Mesenchymal stem cell (in vitro differentiated cells and primary cell): Measurements from ENCODE around the gene NFASC.

ENCODE experiments used
- DNase-seq: peaks from one replicate; pipeline ENCODE4 v3.0.0-alpha.2; 2013
- H2AFZ ChIP-seq: one replicate; pipeline ENCODE4 v1.6.1; 2013; ENCODE audit warnings: low read depth, mild to moderate bottlenecking, control low read depth, inconsistent platforms, low read length, moderate library complexity
- H2AK5ac ChIP-seq: 2 replicates; pipeline ENCODE4 v1.6.1; 2013; ENCODE audit warnings: low read length, moderate library complexity, mild to moderate bottlenecking, inconsistent platforms; ENCODE audit not compliant: severe bottlenecking
- H2BK120ac ChIP-seq: one replicate; pipeline ENCODE4 v1.6.1; 2013; ENCODE audit warnings: low read depth, mild to moderate bottlenecking, inconsistent platforms, low read length, moderate library complexity
- H2BK12ac ChIP-seq, 2 experiments: one replicate each; pipeline ENCODE4 v1.6.1; 2013; ENCODE audit warnings: inconsistent platforms in 2 of 2, low read length in 2 of 2, mild to moderate bottlenecking in 2 of 2, moderate library complexity in 2 of 2, control low read depth in 1 of 2
- H2BK15ac ChIP-seq: one replicate; pipeline ENCODE4 v1.6.1; 2013; ENCODE audit warnings: mild to moderate bottlenecking, low read depth, inconsistent platforms; ENCODE audit not compliant: poor library complexity, severe bottlenecking
- H2BK5ac ChIP-seq: 2 replicates; pipeline ENCODE4 v1.6.1; 2013; ENCODE audit warnings: low read depth, mild to moderate bottlenecking, low read length, control low read depth, inconsistent platforms; ENCODE audit not compliant: poor library complexity, severe bottlenecking
- H3K14ac ChIP-seq, 2 experiments: one replicate each; pipeline ENCODE4 v1.6.1; 2013; ENCODE audit warnings: inconsistent platforms in 2 of 2, low read length in 2 of 2, control low read depth in 1 of 2, mild to moderate bottlenecking in 1 of 2, moderate library complexity in 1 of 2
- H3K18ac ChIP-seq, 2 experiments: one replicate each; pipeline ENCODE4 v1.6.1; 2013; ENCODE audit warnings: inconsistent platforms in 2 of 2, low read length in 2 of 2, control low read depth in 1 of 2, low read depth in 1 of 2, mild to moderate bottlenecking in 1 of 2
- H3K23ac ChIP-seq, 2 experiments: one replicate each; pipeline ENCODE4 v1.6.1; 2013; ENCODE audit warnings: inconsistent platforms in 2 of 2, low read length in 2 of 2, mild to moderate bottlenecking in 2 of 2, moderate library complexity in 2 of 2, control low read depth in 1 of 2
- H3K27ac ChIP-seq: 2 replicates; pipeline ENCODE4 v1.5.1; 2013; ENCODE audit warnings: mild to moderate bottlenecking, moderate library complexity, low read length, control low read depth, inconsistent platforms; ENCODE audit not compliant: poor library complexity, severe bottlenecking
- H3K27me3 ChIP-seq, 2 experiments: 2 replicates each; pipeline versions ENCODE4 v1.6.1 to v1.7.0; 2013; ENCODE audit warnings: low read length in 2 of 2, mild to moderate bottlenecking in 2 of 2, moderate library complexity in 2 of 2, control low read depth in 1 of 2, inconsistent platforms in 1 of 2; ENCODE audit not compliant: control insufficient read depth in 1 of 2, insufficient read depth in 1 of 2
- H3K36me3 ChIP-seq, 2 experiments: 2 replicates each; pipeline versions ENCODE4 v1.6.1 to v1.7.0; 2013; ENCODE audit warnings: low read length in 2 of 2, control low read depth in 1 of 2, inconsistent platforms in 1 of 2, low read depth in 1 of 2, mild to moderate bottlenecking in 1 of 2; ENCODE audit not compliant: insufficient read depth in 2 of 2, control insufficient read depth in 1 of 2
- H3K4ac ChIP-seq, 2 experiments: one replicate each; pipeline ENCODE4 v1.6.1; 2013; ENCODE audit warnings: inconsistent platforms in 2 of 2, low read length in 2 of 2, mild to moderate bottlenecking in 2 of 2, moderate library complexity in 2 of 2, control low read depth in 1 of 2, low read depth in 1 of 2
- H3K4me1 ChIP-seq: 2 replicates; pipeline ENCODE4 v1.6.1; 2013; ENCODE audit warnings: low read depth, low read length, control low read depth; ENCODE audit not compliant: control insufficient read depth, insufficient read depth
- H3K4me2 ChIP-seq: 2 replicates; pipeline ENCODE4 v1.6.1; 2013; ENCODE audit warnings: low read length, mild to moderate bottlenecking, inconsistent platforms; ENCODE audit not compliant: poor library complexity, severe bottlenecking
- H3K4me3 ChIP-seq, 2 experiments: 2 replicates each; pipeline versions ENCODE4 v1.5.1 to v1.7.0; 2013; ENCODE audit warnings: low read length in 2 of 2, mild to moderate bottlenecking in 2 of 2, control low read depth in 1 of 2, low read depth in 1 of 2; ENCODE audit not compliant: insufficient read depth in 1 of 2
- H3K79me1 ChIP-seq: replicated peaks from 2 replicates; pipeline ENCODE4 v1.6.1; 2013; ENCODE audit warnings: mild to moderate bottlenecking, control low read depth, low read length, inconsistent platforms; ENCODE audit not compliant: poor library complexity, severe bottlenecking
- H3K9ac ChIP-seq: 2 replicates; pipeline ENCODE4 v1.7.0; 2013; ENCODE audit warnings: mild to moderate bottlenecking, low read length, moderate library complexity
- H3K9me3 ChIP-seq: 2 replicates; pipeline ENCODE4 v1.7.0; 2013; ENCODE audit warnings: mild to moderate bottlenecking, low read length; ENCODE audit not compliant: control insufficient read depth
- H4K8ac ChIP-seq: one replicate; pipeline ENCODE4 v1.6.1; 2013; ENCODE audit warnings: inconsistent platforms, mild to moderate bottlenecking, low read length, moderate library complexity
- H4K91ac ChIP-seq: one replicate; pipeline ENCODE4 v1.6.1; 2013; ENCODE audit warnings: mild to moderate bottlenecking, low read length, inconsistent platforms
- WGBS: methylation state at CpG from one replicate; pipeline ENCODE4 v1.1.7; 2013; ENCODE audit warnings: mixed read lengths; 5-methylcytosine and 5-hydroxymethylcytosine counted together

Gene NFASC

GRCh38 chr1:204925701-204926100 is 55.0 kb downstream of the NFASC start:
- Histone ChIP-seq H2AFZ (no peak overlapping the region), H3K9me3 (no peaks in the 10 kb centered on the region), H3K18ac (no peak overlapping the region), H4K91ac (no peak overlapping the region), H3K27ac (no peak overlapping the region), H3K4ac (no peak overlapping the region), H3K14ac (no peak overlapping the region), H3K4me1 (peaks cover 4% of the 10 kb centered on the region), H3K23ac (no peak overlapping the region), H3K9ac (no peak overlapping the region), H3K27me3 (peaks cover 0 to 51% of the 10 kb centered on the region in 2 experiments), H2AK5ac (no peak overlapping the region), H2BK15ac (no peak overlapping the region), H2BK12ac (no peak overlapping the region), H2BK120ac (no peak overlapping the region), H4K8ac (no peak overlapping the region), H3K4me3 (no peak overlapping the region), H2BK5ac (no peak overlapping the region), H3K4me2 (no peak overlapping the region), H3K79me1 (no peaks in the 10 kb centered on the region), H3K36me3 (peaks cover 0 to 36% of the 10 kb centered on the region in 2 experiments)
- WGBS: no CpG with 5 or more reads among the region's 1 CpG
- DNase-seq: no peak

GRCh38 chr1:204927673-204928641 is 57.3 kb downstream of the NFASC start:
- Histone ChIP-seq H3K4me1 (peaks cover 4% of the 10 kb centered on the region), H3K18ac (no peak overlapping the region), H2BK5ac (no peak overlapping the region), H3K27ac (no peak overlapping the region), H3K27me3 (peaks cover 0 to 56% of the 10 kb centered on the region in 2 experiments), H3K9ac (no peak overlapping the region), H2AFZ (no peak overlapping the region), H3K36me3 (peaks cover 0 to 32% of the 10 kb centered on the region in 2 experiments), H3K4ac (no peak overlapping the region), H3K4me2 (no peak overlapping the region), H2AK5ac (no peak overlapping the region), H3K4me3 (no peak overlapping the region), H4K91ac (no peak overlapping the region), H2BK15ac (no peak overlapping the region), H4K8ac (no peak overlapping the region), H3K79me1 (no peaks in the 10 kb centered on the region), H3K9me3 (no peaks in the 10 kb centered on the region), H3K14ac (no peak overlapping the region), H2BK12ac (no peak overlapping the region), H2BK120ac (no peak overlapping the region), H3K23ac (no peak overlapping the region)
- DNase-seq: no peak
- 62% methylated on average over 7 of the region's 11 CpGs for WGBS

- Histone ChIP-seq H3K14ac (no peak overlapping the region), H3K23ac (no peak overlapping the region), H3K36me3 (peaks cover 0 to 24% of the 10 kb centered on the region in 2 experiments), H3K9ac (no peak overlapping the region), H3K27ac (no peak overlapping the region), H4K91ac (no peak overlapping the region), H3K79me1 (no peaks in the 10 kb centered on the region), H4K8ac (no peak overlapping the region), H3K4me1 (peaks cover 2% of the 10 kb centered on the region), H3K9me3 (no peaks in the 10 kb centered on the region), H3K18ac (no peak overlapping the region), H2BK120ac (no peak overlapping the region), H2AFZ (no peak overlapping the region), H2BK12ac (no peak overlapping the region), H2AK5ac (no peak overlapping the region), H3K4ac (no peak overlapping the region), H3K4me2 (no peak overlapping the region), H3K4me3 (no peak overlapping the region), H2BK5ac (no peak overlapping the region), H3K27me3 (peaks cover 0 to 52% of the 10 kb centered on the region in 2 experiments), H2BK15ac (no peak overlapping the region)
- DNase-seq: no peak
- WGBS: 62% methylated on average over 7 of the region's 8 CpGs
Observed at GRCh38 chr1:204928671-204929486, 58.2 kb downstream of the NFASC start.
